OCI-LY1 (cell line): ENCODE data around the gene HIRIP3.

Source experiments
- H2AFZ ChIP-seq: fragments of 200-600 bp; sonication (generic), shearing (Covaris generic); 2 replicates; pipeline ENCODE4 v1.6.0; 2014; ENCODE audit warnings: antibody characterized with exemption, mild to moderate bottlenecking, low read length
- H3F3A ChIP-seq: fragments of 200-600 bp; sonication (generic), shearing (Covaris generic); 2 replicates; pipeline ENCODE4 v1.6.0; 2014; ENCODE audit warnings: mild to moderate bottlenecking, antibody characterized with exemption, low read length, moderate library complexity; ENCODE audit not compliant: insufficient read depth
- H3K27ac ChIP-seq: fragments of 200-600 bp; sonication (generic); 2 replicates; pipeline ENCODE4 v1.5.1; 2014; ENCODE audit warnings: low read length, mixed run types, mild to moderate bottlenecking, low read depth; ENCODE audit not compliant: poor library complexity, severe bottlenecking
- H3K27me3 ChIP-seq: fragments of 200-600 bp; sonication (generic); 2 replicates; pipeline ENCODE4 v1.6.0; 2014; ENCODE audit warnings: antibody characterized with exemption, mild to moderate bottlenecking, low read length, moderate library complexity; ENCODE audit not compliant: insufficient read depth
- H3K36me3 ChIP-seq: fragments of 200-600 bp; sonication (generic); 2 replicates; pipeline ENCODE4 v1.6.1; 2014; ENCODE audit warnings: mild to moderate bottlenecking, antibody characterized with exemption, low read length, moderate library complexity, mixed read lengths; ENCODE audit not compliant: insufficient read depth
- H3K4me1 ChIP-seq: fragments of 200-600 bp; sonication (generic); 2 replicates; pipeline ENCODE4 v1.5.1; 2014; ENCODE audit warnings: mild to moderate bottlenecking, low read length, moderate library complexity; ENCODE audit not compliant: insufficient read depth, severe bottlenecking
- H3K4me2 ChIP-seq: fragments of 200-600 bp; sonication (generic), shearing (Covaris generic); 2 replicates; pipeline ENCODE4 v1.6.1; 2014; ENCODE audit warnings: low read length
- H3K4me3 ChIP-seq: fragments of 200-600 bp; sonication (generic); 2 replicates; pipeline ENCODE4 v1.5.1; 2014; ENCODE audit warnings: low read length, low read depth, mild to moderate bottlenecking, mixed read lengths; ENCODE audit not compliant: poor library complexity, severe bottlenecking
- H3K79me2 ChIP-seq: fragments of 200-600 bp; shearing (Covaris generic); 2 replicates; pipeline ENCODE4 v1.6.1; 2016; ENCODE audit warnings: mixed run types, low read length, mixed read lengths; ENCODE audit not compliant: insufficient read depth
- H3K9ac ChIP-seq: fragments of 200-600 bp; sonication (generic), shearing (Covaris generic); 2 replicates; pipeline ENCODE4 v1.6.1; 2014; ENCODE audit warnings: mild to moderate bottlenecking, low read length, mixed read lengths
- H3K9me2 ChIP-seq: fragments of 200-600 bp; sonication (generic), shearing (Covaris generic); 2 replicates; pipeline ENCODE4 v1.6.1; 2014; ENCODE audit warnings: low read depth, mild to moderate bottlenecking, low read length, mixed read lengths
- H3K9me3 ChIP-seq: fragments of 200-600 bp; shearing (Covaris generic); 2 replicates; pipeline ENCODE4 v1.6.1; 2014; ENCODE audit warnings: low read length, mixed read lengths
- H4K20me1 ChIP-seq: fragments of 200-600 bp; sonication (generic), shearing (Covaris generic); 2 replicates; pipeline ENCODE4 v1.6.0; 2016; ENCODE audit warnings: mild to moderate bottlenecking, low read length; ENCODE audit not compliant: insufficient read depth
- EZH2 ChIP-seq: fragments of 200-600 bp; sonication (generic), shearing (Covaris generic); IDR thresholded peaks from 2 replicates; pipeline ENCODE4 v1.8.0; 2017; ENCODE audit warnings: borderline replicate concordance, mixed run types, mild to moderate bottlenecking, antibody characterized with exemption, low read length, moderate library complexity, mixed read lengths
- TF ChIP-seq, protein P1 (sequence below): fragments of 200-600 bp; sonication (generic), shearing (Covaris generic); IDR thresholded peaks from 2 replicates; pipeline ENCODE4 v1.5.1; 2017; ENCODE audit warnings: mild to moderate bottlenecking, antibody characterized with exemption, low read length, moderate library complexity, mixed read lengths

Gene HIRIP3

DNA sequence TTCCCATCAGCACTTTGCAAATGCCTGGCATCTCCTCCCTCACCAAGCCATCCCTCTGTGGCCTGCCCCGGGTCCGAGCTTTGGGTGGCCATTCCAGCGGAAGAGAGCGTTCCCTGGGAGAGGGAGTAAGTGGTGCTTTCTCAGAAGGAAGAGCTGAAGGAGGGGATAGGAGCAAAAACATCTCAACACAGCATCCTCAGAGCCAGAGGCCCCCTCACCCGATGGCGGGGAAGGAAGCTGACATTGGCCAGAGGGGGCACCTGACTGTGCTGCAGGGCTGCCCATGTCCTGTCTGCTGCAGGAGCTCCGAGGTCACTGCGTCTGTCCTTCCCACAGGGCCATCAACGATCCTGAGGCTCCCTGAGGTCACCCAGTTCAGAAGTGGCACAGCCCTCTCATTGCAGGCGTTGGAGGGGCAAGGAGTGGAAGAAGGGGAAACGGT lies 36.1 kb upstream of the HIRIP3 start:
- H3K4me1 ChIP-seq, result no peaks in the 10 kb centered on the region
- no peaks in the 10 kb centered on the region; the same call in 1 of the 2 replicates for H3K36me3 ChIP-seq
- no peak overlapping the region for H2AFZ ChIP-seq
- H4K20me1 ChIP-seq, result no peaks in the 10 kb centered on the region
- H3K27ac ChIP-seq, result no peak overlapping the region
- no peaks in the 10 kb centered on the region for H3K9me2 ChIP-seq
- no peak overlapping the region for H3K4me2 ChIP-seq
- no peak overlapping the region for H3K4me3 ChIP-seq
- peaks cover 8% of the 10 kb centered on the region; the same call in 1 of the 2 replicates for H3K27me3 ChIP-seq
- H3K9me3 ChIP-seq, result no peaks in the 10 kb centered on the region
- no peak overlapping the region for H3K9ac ChIP-seq
- no peaks in the 10 kb centered on the region for H3F3A ChIP-seq
- no peaks in the 10 kb centered on the region for H3K79me2 ChIP-seq
- TF ChIP-seq, protein P1, sequence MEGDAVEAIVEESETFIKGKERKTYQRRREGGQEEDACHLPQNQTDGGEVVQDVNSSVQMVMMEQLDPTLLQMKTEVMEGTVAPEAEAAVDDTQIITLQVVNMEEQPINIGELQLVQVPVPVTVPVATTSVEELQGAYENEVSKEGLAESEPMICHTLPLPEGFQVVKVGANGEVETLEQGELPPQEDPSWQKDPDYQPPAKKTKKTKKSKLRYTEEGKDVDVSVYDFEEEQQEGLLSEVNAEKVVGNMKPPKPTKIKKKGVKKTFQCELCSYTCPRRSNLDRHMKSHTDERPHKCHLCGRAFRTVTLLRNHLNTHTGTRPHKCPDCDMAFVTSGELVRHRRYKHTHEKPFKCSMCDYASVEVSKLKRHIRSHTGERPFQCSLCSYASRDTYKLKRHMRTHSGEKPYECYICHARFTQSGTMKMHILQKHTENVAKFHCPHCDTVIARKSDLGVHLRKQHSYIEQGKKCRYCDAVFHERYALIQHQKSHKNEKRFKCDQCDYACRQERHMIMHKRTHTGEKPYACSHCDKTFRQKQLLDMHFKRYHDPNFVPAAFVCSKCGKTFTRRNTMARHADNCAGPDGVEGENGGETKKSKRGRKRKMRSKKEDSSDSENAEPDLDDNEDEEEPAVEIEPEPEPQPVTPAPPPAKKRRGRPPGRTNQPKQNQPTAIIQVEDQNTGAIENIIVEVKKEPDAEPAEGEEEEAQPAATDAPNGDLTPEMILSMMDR, result no peak
- TF ChIP-seq EZH2, result no peak

DNA sequence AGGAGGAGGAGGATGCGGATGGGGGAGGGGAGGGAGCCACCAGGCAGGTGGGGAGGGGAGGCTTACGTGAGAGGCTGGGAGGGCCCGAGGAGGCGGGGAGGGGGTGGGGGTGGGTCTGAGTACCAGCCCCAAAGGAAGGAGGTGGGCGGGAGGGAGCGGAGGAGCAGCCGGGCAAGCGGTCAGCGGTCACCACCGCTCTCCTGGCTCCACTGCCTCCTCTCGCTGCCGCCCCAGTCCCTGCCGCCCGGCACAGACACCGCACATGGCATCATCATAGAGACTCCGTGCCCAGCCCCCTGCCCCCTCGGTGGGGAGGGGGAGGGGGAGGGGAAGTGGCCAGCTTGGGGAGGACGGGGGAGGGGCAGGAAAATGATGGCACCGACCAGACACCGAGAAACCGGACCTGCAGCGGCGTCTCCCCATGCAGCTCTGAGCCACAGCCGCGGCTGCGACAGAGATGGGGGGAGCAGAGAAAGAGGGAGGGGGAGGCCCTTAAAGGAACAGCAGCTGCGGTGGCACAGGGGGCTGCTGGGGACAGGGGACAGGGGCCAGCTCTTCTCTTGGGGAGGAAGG lies 35.5 kb upstream of the HIRIP3 start, which contains the start of gene TLCD3B:
TSS of gene TLCD3B (minus strand) at position 431 of the 573 bp plus-strand sequence. CDS start 744 bp downstream, outside the sequence.
- H4K20me1 ChIP-seq, result no peaks in the 10 kb centered on the region
- no peaks in the 10 kb centered on the region for H3K36me3 ChIP-seq
- no peaks in the 10 kb centered on the region for H3K9me2 ChIP-seq
- H3K4me2 ChIP-seq, result no peak within 1 kb of the TSS
- TF ChIP-seq, protein P1, result no peak
- no peak for TF ChIP-seq EZH2
- H3K9me3 ChIP-seq, result no peaks in the 10 kb centered on the region
- H2AFZ ChIP-seq, result no peak within 1 kb of the TSS
- H3K27ac ChIP-seq, result no peak within 1 kb of the TSS
- peaks cover 8% of the 10 kb centered on the region; the same call in 1 of the 2 replicates for H3K27me3 ChIP-seq
- no peaks in the 10 kb centered on the region for H3K79me2 ChIP-seq
- no peaks in the 10 kb centered on the region for H3F3A ChIP-seq
- H3K9ac ChIP-seq, result no peak within 1 kb of the TSS
- H3K4me1 ChIP-seq, result no peaks in the 10 kb centered on the region
- H3K4me3 ChIP-seq, result no peak within 1 kb of the TSS

DNA sequence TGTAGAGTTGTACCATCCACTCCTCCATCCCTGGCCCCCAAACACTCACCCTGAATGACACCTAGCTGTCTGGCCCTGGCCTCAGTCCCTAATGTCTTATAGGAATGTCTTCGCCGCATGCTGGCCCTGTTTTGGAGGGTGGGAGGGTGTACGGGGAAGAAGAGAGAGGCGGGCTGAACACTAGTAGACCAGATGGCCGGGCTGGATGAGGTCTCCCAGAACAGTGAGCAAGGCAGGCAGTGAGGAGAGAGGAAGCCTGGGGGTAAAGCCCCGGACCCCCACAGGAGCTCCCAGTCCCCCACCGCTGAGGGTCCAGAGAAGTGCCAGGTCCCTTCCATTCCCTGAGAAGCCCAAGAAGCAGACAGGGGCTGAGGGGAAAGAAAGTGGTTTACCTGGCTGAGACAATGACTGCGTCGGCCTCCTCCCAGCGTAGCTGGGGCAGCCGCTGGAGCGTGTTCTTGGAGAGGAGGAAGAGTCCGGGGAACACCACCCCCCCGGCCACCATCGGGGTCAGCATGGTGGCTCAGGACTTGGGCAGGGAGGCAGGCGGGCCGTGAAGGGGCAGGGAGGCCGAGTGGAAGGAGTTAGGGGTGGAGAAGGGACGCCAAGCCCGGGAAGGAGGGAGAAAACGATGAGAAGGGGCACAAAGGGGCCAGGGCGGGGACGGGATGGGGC lies 34.7 kb upstream of the HIRIP3 start:
- Histone ChIP-seq H3K4me2 (no peak overlapping the region), H4K20me1 (no peaks in the 10 kb centered on the region), H3K79me2 (no peaks in the 10 kb centered on the region), H3K27me3 (peaks cover 8% of the 10 kb centered on the region; the same call in 1 of the 2 replicates), H3F3A (no peaks in the 10 kb centered on the region), H2AFZ (no peak overlapping the region), H3K9ac (no peak overlapping the region), H3K36me3 (no peaks in the 10 kb centered on the region), H3K27ac (no peak overlapping the region), H3K9me2 (no peaks in the 10 kb centered on the region), H3K4me3 (no peak overlapping the region), H3K4me1 (no peaks in the 10 kb centered on the region), H3K9me3 (no peaks in the 10 kb centered on the region)
- no peak for TF ChIP-seq EZH2
- TF ChIP-seq, protein P1, result no peak
